ENCODE results near the gene CNP.

CNP gene

DNA sequence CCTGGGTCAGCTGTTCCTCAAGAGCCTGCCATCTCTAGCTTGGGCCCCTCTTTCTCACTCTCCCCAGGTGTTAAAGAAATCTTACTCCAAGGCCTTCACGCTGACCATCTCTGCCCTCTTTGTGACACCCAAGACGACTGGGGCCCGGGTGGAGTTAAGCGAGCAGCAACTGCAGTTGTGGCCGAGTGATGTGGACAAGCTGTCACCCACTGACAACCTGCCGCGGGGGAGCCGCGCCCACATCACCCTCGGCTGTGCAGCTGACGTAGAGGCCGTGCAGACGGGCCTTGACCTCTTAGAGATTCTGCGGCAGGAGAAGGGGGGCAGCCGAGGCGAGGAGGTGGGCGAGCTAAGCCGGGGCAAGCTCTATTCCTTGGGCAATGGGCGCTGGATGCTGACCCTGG, 6.8 kb downstream of the CNP start:
- no peak for DNase-seq

DNA sequence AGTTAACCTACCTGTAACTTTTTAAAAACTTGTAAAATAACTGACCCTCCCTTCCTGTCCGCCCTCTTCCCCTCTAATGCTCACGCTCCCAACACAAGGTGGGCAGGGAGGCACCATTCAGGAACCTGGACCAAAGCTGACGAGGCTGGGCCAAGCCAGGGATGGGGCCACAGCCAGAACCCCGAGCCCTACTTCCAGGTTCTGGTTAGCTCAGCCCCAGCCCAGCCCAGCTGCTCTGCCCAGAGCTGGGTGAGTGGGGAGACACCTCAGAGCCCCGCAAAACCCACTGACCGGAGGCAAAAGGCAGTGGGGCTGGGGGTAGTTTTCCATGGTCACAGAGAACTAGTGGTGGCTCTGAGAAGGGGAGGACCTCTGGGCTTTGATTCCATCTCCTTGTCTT, 7.4 kb downstream of the CNP start:
- DNase-seq = no peak

GRCh38 chr17:41974658-41975057, 8.1 kb downstream of the CNP start:
- no peak for DNase-seq

DNA sequence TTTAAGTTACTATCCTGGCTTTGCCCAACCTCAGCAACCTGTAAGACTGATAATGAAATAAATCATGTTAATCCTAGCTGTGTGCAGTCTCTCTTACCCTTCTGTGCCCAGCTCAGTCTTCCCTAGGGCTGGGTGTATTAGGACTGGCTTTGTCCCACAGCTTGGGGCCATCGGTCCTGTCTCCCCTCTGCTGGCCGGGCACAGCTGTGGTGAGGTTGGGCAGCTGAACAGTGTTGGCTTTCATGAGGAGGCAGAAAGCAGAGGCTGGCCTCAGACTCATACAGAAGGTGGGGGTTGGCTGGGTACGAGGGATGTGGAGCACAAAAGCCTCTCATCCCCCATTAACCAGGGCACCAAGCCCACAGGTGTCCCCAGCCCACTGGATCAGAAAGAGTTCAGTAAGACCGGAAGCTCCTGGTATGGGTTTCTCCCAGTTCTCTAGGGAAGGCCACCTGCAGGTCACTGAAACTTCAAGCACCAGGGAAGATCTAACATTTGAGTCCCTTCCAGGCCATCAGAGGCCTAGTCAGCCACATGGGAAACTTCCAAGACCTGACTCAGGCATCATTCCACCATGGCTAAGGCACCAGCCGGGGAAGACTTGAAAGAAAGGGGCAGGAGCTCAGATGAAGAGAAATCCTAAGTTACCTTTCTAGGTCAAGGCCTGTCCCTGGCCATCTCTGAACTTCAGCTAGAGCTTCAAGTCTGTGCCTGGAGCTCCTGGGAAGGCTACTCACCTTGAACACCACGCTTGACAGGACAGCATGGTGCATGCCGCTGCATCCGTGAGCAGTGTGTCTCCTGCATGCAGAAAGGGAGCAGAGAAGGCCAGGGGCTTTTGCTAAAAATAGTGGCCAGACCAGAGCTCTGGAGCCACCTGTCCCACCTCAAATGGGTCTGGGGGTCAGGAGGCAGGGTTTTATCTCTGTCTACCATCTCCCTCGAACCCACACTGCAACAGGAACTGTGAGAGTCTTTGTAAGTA, 8.8 kb downstream of the CNP start:
- no peak for DNase-seq

- DNase-seq = no peak
Observed at GRCh38 chr17:41976142-41976768, 9.7 kb downstream of the CNP start.

DNA sequence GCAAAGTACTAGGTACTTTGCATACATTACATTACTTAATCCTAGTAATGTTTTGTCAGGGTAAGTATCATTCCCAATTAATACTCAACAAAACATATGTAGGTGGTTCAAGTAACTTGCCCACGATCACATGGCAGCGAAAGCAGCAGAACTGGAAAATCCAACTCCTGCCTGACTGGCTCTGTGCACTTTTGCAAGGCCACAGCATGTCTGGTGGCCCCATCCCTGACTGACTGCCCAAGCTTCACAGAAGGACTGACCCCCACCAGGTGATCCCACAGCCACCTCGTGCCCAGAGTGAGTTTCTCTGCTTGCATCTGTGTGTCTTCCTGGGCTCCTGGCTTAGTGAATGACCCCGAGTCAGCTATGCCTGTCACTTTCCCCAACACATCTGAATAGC, 11.4 kb downstream of the CNP start:
- DNase-seq = no peak

DNA sequence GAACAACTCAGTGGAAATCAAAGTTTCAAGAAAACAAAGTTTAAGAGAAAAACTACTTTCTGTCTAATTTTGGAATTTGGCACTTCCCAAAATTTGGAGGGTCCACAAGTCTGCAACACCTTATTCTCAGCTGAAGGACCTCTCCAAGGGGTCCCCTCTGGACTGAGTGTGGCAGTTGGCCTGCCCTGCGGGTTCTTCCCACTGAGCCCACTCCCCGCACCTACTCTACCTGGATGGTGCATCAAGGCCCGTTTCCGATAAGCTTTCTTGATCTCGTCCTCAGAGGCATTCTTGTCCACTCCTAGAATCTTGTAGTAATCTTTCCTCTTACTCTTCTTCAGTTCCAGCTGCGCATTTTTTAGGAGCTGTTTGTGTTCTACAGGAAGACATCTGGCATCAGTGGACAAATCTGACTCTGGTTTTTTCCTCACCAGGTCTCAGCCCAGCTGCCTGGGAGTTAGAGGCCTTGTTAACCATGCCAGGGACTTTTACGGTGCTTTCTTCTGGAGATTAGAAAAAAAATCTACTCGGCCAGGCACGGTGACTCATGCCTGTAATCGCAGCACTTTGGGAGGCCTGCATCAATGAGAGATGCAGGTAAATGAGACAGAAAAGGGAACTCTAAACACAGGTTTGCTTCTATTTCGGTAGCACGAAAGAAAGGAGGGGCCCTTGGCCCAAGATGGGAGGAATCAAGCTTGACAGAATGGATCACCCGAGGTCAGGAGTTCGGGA, 15.6 kb downstream of the CNP start:
- DNase-seq = no peak

- DNase-seq = no peak
Observed at GRCh38 chr17:41984454-41984853, 17.9 kb downstream of the CNP start.

DNA sequence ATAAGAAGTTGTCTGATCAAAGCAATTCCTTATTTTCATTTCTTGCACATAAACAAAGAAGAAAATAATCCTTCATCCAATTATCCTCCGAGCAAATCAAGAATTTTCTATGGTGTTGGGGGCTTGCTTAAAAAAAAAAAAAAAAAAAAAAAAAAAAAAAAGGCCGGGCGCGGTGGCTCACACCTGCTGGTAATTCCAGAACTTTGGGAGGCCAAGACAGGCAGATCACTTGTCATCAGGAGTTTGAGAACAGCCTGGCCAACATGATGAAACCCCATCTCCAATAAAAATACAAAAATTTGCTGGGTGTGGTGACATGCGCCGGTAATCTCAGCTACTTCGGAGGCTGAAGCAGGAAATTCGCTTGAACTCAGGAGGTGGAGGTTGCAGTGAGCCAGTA, 19.3 kb downstream of the CNP start:
- no peak for DNase-seq

DNA sequence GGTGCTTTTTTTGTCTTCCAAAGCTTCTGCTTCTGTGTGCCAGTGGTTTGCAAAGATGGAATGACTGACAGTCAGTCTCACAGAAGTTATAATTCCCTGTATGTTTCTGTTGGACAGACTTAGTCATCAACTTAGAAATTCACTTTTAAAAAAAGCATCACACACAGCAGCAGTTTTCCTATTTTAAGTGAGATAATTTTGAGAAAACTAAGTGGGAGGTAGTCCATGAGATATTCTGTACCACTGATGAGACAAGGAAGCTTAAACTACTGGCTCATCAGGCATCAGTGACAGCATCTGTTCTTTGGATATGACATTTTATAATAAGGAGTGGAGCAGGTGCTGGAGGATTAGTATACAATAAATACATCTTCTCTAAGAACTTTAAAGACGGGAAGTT, 20.0 kb downstream of the CNP start:
- DNase-seq = no peak

- DNase-seq = no peak
Observed at GRCh38 chr17:41987642-41988041, 21.0 kb downstream of the CNP start.

GRCh38 chr17:41988418-41988817, 21.8 kb downstream of the CNP start:
- DNase-seq = no peak

- no peak for DNase-seq
Observed at GRCh38 chr17:41989702-41990419, 23.3 kb downstream of the CNP start.

- no peak for DNase-seq
Observed at GRCh38 chr17:41992576-41992975, 26.0 kb downstream of the CNP start.

DNA sequence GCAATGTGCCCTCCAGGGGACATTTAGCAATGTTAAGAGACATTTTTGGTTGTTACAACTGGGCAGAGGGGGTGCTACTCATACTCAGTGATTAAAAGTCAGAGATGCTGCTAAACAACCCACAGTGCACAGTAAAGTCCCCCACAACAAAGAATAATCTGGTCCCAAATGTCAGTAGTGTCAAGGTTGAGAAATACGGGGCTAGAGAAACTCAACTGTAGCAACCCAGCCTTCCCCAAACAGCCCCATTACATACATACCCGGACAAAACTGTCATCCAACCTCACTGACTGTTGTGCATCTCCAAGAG, 30.2 kb downstream of the CNP start:
- no peak for DNase-seq

DNA sequence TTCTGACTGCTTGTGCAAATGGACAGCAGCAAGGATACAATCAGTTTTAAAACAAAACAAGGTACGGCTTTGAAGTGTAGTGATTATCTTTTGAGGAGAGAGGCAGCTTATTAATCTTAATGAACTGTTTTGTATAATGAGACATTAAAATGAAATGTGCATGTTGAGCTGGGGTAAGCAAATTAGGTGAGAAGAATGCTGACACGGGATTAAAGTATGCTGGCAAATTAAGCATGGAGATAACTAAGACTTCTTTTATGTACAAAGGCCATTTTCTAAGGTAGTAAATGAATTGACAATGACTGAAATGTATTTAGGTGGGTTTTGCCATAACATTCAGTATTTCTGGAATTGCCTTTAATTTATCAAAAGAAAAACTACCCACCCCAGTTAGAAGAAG, 31.9 kb downstream of the CNP start:
- DNase-seq = no peak

DNA sequence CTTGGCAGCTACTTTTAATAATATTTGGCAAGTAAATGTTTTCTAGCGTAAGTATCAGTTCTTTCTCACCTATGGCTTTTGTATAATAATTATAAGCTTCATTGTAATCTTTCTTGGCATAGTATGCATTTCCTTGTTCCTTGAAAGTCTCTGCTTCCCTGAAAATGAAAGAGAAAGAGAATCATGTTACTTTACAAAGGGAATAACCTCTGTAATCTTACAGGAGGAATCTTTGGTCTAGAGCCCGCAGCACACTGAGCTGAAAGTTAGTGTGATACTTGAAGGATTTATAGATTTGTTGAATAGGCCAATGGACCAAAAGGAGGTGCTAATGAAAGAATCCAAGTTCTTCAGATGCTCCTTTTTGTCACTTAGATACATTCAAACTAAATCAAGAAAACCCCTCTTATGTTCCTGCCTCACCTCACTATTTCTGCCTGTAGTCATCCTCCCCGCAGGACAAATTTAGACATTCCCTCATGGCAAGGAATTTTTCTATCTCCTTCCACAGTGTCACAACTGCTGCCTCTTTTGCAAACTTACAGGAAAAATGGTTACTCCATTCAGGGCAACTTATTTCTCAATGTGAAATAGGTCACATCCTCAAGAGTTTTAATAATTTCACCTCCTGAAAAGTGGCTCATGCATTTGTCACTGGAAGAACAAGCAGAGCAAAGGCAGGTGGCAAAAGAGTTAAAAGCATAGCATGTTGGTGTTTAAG, 34.0 kb downstream of the CNP start:
- no peak for DNase-seq

- DNase-seq = no peak
Observed at GRCh38 chr17:42001729-42002128, 35.1 kb downstream of the CNP start.

DNA sequence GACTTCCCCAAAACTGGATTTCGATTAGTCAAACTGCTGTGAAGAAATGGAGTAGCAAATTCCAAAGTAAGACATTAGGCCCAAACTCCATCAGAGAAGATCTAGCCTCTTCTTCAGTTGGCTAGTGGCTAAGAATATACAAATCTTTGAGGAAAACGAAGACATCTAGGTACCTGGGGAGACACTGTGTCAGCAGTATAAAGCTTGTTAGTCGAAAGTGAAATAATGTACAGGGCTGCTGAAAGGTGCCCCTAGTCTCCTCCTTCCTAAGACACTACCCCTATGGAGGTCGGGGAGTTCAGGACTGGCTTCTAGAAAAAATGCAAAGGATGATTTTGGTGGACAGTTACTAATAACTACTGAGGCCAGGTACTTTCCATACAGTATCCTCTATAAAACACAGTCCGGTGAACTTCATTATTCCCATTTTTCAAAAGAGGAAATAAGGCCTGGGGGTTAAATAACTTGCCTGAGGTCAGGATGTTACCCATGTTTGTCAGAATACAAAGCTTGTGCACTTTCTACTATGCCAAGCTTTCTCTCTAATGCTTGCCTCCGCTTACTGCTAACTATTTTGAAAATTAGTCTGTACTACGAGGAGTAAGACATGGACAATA, 35.7 kb downstream of the CNP start:
- DNase-seq = no peak

DNA sequence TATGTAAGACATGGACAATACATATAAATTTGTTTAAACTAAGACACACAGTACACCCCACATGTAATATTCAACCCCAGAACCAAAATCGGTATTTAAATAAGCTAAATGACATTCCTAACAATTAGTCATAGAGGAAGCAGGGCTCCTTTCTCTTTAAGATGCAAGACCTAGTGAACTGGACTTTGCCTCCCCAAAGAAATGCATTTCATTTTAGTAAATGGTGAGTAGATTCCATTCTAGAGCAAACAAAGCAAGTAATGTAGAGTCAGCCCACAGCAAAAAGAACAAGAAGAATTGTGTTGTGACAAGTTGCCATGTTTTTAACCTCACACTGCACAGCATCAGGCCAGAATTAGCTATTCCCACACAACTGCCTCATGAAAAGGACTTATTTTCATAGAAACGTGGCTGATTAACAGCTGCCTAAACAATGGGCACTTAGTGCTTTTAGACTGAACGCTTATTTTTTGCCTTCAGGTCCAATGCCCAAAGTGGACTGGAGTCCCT, 36.3 kb downstream of the CNP start:
- DNase-seq = no peak

DNA sequence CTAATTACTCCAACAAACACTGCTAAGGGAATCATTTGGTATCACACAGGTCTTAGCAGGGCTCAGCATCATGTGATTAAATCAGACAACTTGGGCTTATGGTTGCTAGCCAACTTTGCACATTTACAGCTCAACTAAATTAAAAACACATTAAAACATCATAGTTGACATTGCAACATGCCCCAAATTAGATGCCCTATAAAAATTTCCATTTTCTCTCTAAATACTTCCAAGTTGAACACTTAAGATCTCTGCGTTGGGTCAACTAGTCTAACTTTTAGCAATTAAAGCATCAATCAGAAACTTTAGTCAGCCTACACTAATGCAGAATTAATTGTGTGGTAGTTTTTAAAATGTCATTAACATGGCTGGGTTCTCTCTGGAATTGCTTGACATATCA, 38.6 kb downstream of the CNP start:
- DNase-seq = no peak

DNA sequence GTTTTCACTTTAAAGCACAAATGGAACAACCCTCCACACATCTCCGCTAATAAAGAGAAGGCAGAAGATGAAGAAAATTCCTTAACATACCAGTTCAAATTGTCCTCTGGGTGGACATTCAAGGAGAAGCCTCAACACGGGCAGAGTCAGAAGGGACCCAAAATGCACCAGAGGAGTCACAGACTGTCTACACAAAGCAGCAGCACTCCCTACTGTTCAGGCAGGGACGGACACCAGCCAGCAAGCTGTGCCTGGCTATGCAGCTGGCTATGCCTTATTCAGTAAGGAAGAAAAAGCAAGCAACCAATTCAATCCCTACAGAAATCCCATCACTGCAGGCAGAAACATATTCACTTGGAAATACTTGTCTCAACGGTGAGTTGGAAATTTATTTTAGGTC, 42.6 kb downstream of the CNP start:
- no peak for DNase-seq

Measured in NCI-H2171 treated with DMSO at 0.1 percent for 48 hours (cell line).